HL-60 (cell line): Measurements from ENCODE around the gene CCL18.

Experiments
- DNase-seq, 2 experiments: peaks; one replicate each; pipeline ENCODE4 v3.0.0-alpha.2; 2010 to 2020; ENCODE audit warnings: low read depth in 1 of 2, low spot score in 1 of 2
- H3K27ac ChIP-seq: fragments of 250-450 bp; sonication (Bioruptor Pico); replicated peaks from 2 replicates; pipeline ENCODE4 v1.5.1; 2020; ENCODE audit warnings: mild to moderate bottlenecking, moderate library complexity
- H3K27me3 ChIP-seq: fragments of 250-450 bp; sonication (Bioruptor Pico); 2 replicates; pipeline ENCODE4 v1.5.1; 2021; ENCODE audit warnings: mild to moderate bottlenecking, moderate library complexity; ENCODE audit not compliant: insufficient read depth, poor library complexity, severe bottlenecking
- H3K4me3 ChIP-seq: replicated peaks from 2 replicates; pipeline ENCODE4 v1.5.1; 2011; ENCODE audit warnings: mild to moderate bottlenecking, control low read depth, low read length; ENCODE audit not compliant: insufficient read depth
- GABPA ChIP-seq: IDR thresholded peaks from 2 replicates; pipeline ENCODE4 v1.6.1; 2012; ENCODE audit warnings: low read depth
- POLR2AphosphoS5 ChIP-seq: IDR thresholded peaks from 2 replicates; pipeline ENCODE4 v1.6.1; 2012; ENCODE audit warnings: low read depth
- SPI1 ChIP-seq: IDR thresholded peaks from 2 replicates; pipeline ENCODE4 v1.6.1; 2012; ENCODE audit warnings: low read depth, mild to moderate bottlenecking, borderline replicate concordance
- TF ChIP-seq, protein P1 (sequence below): IDR thresholded peaks from 2 replicates; pipeline ENCODE4 v1.6.1; 2012; ENCODE audit warnings: low read depth; ENCODE audit not compliant: insufficient replicate concordance
- TF ChIP-seq, protein P2 (sequence below): IDR thresholded peaks from one replicate; pipeline ENCODE4 v1.5.1; 2011; ENCODE audit warnings: low read length, control low read depth, inconsistent platforms; ENCODE audit not compliant: insufficient read depth

The CCL18 gene

DNA sequence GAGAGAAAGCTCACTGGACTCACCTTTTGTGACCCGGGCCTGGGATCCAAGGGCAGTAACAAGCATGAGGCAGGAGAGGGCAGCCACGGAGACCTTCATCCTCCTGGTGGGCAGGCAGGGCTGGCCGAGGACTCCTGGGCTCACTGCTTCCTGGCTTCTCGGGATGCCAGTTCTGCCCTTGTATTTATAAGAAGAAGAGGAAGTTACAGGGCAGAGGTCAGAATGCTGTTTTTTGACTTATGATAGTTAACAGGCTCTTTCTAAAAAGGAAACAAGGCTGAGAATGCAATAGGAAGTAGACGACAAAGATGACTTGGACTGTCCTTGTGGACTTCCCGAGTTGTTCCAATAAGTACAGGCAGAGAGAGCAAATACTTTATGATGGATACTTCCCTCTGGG is 46.3 kb upstream of the CCL18 start, which contains the start of gene CCL23:
CCL23 (minus strand) TSS at position 174 of the 400 bp plus-strand sequence; CDS start at position 99, 75 bp downstream.
- H3K4me3 ChIP-seq: peak within 1 kb of the TSS; percentile 21; the same call in 1 of the 2 replicates
- peak within 1 kb of the TSS; percentile 40 for H3K27ac ChIP-seq
- TF ChIP-seq SPI1 (no peak), GABPA (no peak), POLR2AphosphoS5 (no peak)
- TF ChIP-seq, protein P1, sequence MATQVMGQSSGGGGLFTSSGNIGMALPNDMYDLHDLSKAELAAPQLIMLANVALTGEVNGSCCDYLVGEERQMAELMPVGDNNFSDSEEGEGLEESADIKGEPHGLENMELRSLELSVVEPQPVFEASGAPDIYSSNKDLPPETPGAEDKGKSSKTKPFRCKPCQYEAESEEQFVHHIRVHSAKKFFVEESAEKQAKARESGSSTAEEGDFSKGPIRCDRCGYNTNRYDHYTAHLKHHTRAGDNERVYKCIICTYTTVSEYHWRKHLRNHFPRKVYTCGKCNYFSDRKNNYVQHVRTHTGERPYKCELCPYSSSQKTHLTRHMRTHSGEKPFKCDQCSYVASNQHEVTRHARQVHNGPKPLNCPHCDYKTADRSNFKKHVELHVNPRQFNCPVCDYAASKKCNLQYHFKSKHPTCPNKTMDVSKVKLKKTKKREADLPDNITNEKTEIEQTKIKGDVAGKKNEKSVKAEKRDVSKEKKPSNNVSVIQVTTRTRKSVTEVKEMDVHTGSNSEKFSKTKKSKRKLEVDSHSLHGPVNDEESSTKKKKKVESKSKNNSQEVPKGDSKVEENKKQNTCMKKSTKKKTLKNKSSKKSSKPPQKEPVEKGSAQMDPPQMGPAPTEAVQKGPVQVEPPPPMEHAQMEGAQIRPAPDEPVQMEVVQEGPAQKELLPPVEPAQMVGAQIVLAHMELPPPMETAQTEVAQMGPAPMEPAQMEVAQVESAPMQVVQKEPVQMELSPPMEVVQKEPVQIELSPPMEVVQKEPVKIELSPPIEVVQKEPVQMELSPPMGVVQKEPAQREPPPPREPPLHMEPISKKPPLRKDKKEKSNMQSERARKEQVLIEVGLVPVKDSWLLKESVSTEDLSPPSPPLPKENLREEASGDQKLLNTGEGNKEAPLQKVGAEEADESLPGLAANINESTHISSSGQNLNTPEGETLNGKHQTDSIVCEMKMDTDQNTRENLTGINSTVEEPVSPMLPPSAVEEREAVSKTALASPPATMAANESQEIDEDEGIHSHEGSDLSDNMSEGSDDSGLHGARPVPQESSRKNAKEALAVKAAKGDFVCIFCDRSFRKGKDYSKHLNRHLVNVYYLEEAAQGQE: no peak
- TF ChIP-seq, protein P2, sequence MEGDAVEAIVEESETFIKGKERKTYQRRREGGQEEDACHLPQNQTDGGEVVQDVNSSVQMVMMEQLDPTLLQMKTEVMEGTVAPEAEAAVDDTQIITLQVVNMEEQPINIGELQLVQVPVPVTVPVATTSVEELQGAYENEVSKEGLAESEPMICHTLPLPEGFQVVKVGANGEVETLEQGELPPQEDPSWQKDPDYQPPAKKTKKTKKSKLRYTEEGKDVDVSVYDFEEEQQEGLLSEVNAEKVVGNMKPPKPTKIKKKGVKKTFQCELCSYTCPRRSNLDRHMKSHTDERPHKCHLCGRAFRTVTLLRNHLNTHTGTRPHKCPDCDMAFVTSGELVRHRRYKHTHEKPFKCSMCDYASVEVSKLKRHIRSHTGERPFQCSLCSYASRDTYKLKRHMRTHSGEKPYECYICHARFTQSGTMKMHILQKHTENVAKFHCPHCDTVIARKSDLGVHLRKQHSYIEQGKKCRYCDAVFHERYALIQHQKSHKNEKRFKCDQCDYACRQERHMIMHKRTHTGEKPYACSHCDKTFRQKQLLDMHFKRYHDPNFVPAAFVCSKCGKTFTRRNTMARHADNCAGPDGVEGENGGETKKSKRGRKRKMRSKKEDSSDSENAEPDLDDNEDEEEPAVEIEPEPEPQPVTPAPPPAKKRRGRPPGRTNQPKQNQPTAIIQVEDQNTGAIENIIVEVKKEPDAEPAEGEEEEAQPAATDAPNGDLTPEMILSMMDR: no peak
- H3K27me3 ChIP-seq: no peaks in the 10 kb centered on the region
- peak; percentile 58 to 67 for DNase-seq

DNA sequence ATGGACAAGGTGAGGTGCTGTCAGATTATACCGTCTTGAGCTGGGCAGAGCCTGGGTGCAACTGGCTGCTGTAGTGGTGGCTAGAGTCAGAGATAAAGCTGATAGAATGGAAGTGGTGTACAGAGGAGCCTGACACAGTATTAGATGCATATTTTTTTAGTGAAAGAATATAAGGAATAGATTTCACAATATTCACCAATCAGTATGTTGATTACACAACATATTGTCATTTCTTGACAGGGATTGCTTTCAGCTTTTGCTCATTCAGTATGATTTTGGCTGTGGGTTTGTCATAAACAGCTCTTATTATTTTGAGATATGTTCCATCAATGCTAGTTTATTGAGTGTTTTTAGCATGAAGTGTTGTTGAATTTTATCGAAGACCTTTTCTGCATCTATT is 44.6 kb upstream of the CCL18 start:
- Histone ChIP-seq H3K27me3 (no peaks in the 10 kb centered on the region), H3K4me3 (no peak overlapping the region)
- TF ChIP-seq, protein P2: no peak
- TF ChIP-seq POLR2AphosphoS5: no peak
- TF ChIP-seq, protein P1: no peak
- TF ChIP-seq GABPA: no peak
- no peak for TF ChIP-seq SPI1

DNA sequence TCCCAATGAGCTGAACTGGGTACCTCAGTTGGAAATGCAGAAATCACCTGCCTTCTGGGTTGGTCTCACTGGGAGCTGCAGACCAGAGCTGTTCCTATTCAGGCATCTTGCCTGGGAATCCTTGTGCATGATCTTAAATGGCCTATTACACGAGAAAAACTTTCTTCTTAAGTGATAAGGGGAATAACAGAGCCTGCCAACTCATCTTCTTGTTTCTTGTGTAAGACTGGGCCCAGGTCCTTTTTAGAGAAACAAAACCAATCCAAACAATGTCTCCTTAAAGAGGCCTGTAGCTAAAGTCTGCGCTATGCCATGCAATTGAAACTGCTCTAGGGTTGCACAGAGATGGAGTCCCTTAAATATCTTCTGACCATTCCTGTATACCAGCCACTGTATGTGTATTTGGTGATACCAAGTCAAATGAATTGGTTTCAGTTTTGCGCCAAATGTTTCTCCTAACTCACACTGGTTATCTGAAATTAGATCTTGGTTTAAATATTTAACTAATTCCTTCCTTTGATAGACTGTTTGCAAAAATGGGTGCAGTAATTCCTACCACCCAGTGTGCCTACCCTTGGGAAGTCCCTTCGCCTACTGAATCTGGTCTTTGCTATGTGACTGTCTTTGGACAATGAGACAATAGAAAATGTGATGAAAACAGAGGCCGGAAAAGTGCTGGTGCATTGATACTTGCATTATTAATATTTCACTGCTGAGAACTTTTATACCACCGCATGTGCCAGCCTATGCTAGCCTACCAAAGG is 39.8 kb upstream of the CCL18 start:
- no peak for DNase-seq
- H3K4me3 ChIP-seq: no peak overlapping the region
- no peak for TF ChIP-seq GABPA
- TF ChIP-seq, protein P2: no peak
- TF ChIP-seq, protein P1: no peak
- no peak for TF ChIP-seq SPI1
- no peak for TF ChIP-seq POLR2AphosphoS5
- H3K27me3 ChIP-seq: no peaks in the 10 kb centered on the region
- H3K27ac ChIP-seq: no peak overlapping the region

More for the DNA sequence above, 44.6 kb upstream of the CCL18 start:
- H3K27ac ChIP-seq: no peak overlapping the region
- no peak for DNase-seq
